ENCODE measurements around the gene OCA2.

DNA sequence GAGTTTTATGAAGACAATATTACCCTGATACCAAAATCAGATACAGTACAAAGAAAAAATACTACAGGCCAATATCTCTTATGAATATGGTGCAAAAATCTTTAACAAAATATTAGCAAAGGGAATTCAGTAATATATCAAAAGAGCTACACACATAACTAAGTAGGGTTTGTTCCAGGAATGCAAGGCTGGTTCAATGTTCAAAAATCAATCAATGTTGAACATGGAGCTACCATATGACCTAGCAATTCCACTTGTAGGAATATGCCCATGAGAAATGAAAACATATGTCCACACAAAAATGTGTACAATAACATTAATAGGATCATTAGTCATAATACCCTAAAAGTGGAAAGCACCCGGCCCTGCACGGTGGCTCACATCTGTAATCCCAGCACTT lies 7.8 kb downstream of the OCA2 start:
- TF ChIP-seq, protein P1, sequence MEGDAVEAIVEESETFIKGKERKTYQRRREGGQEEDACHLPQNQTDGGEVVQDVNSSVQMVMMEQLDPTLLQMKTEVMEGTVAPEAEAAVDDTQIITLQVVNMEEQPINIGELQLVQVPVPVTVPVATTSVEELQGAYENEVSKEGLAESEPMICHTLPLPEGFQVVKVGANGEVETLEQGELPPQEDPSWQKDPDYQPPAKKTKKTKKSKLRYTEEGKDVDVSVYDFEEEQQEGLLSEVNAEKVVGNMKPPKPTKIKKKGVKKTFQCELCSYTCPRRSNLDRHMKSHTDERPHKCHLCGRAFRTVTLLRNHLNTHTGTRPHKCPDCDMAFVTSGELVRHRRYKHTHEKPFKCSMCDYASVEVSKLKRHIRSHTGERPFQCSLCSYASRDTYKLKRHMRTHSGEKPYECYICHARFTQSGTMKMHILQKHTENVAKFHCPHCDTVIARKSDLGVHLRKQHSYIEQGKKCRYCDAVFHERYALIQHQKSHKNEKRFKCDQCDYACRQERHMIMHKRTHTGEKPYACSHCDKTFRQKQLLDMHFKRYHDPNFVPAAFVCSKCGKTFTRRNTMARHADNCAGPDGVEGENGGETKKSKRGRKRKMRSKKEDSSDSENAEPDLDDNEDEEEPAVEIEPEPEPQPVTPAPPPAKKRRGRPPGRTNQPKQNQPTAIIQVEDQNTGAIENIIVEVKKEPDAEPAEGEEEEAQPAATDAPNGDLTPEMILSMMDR (IDR thresholded peaks at IDR 0.05; ENCODE audit: low read depth, low read length): no peak
- TF ChIP-seq POLR2A (IDR thresholded peaks at IDR 0.05; ENCODE audit: extremely low read depth, insufficient read length): no peak

Measured in NB4 (cell line).